Left kidney (tissue), 2 donors: Measurements from ENCODE around the gene BBIP1. TPM values are rescaled to one million over a fixed set of nuclear protein-coding genes. Genes with fewer than 3 reads are reported as not detected.
"Not testable (repeated sequence)": the region's sequence is repeated elsewhere in the genome, so short reads cannot be mapped to it uniquely, and the experiment has no call there.

Source experiments
- DNase-seq: peaks from one replicate; pipeline ENCODE4 v3.0.0-alpha.2; 2013
- polyA plus RNA-seq: library from polyadenylated mRNA; unstranded; fragments of 120-200 nt; gene quantifications from one replicate; pipeline ENCODE4 v1.2.1, GENCODE V29; 2013; ENCODE audit not compliant: insufficient read length

BBIP1 gene
- polyA plus RNA-seq, 1 donor = 69.0 TPM

DNA sequence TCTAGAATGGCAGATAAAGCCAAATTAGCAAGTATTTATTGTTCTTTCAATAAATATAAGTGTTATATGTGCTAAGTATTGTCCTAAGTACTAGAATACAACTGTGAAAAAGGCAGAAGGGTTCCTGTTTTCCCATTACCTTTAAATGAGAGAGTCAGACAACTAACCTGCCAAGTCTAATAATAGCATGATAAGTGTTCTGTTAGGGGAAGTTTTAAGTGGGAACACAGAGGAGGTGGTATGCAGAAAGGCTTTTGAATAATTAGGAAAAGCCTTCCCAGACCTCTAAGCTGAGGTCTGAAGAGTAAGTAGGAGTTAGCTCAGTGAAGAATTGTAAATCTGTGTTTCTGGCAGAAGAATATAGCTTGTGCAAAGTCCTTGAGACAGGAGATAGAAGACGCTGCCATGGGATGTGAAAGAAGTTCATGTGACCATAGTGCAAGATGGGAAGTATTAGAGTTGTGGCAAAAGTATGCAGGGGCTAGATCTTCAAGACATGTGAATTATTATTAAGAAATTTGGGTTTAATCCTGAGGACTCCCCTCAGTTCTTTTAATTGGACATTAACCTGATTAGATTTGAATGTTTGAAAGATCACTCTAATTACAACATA lies 12.9 kb upstream of the BBIP1 start:
- DNase-seq = no peak

DNA sequence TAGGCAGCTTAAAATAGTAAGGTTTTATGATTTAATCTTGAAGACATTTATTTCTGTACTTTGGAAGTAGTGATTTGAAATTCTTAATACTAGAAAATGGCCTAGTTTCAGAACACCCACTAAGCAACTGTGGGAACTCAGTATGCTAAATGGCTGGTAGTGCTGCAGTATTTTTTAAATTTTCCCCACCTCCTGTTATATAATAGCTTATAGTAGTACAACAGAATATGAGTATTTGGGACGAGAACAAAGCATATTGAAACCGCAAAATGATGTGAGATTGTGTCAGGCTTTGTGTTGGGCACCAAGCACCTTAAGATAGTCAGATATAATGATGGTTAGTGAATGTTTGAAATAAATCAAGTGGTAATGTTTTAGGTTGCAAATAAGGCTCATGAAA lies 8.5 kb upstream of the BBIP1 start:
- no peak for DNase-seq

DNA sequence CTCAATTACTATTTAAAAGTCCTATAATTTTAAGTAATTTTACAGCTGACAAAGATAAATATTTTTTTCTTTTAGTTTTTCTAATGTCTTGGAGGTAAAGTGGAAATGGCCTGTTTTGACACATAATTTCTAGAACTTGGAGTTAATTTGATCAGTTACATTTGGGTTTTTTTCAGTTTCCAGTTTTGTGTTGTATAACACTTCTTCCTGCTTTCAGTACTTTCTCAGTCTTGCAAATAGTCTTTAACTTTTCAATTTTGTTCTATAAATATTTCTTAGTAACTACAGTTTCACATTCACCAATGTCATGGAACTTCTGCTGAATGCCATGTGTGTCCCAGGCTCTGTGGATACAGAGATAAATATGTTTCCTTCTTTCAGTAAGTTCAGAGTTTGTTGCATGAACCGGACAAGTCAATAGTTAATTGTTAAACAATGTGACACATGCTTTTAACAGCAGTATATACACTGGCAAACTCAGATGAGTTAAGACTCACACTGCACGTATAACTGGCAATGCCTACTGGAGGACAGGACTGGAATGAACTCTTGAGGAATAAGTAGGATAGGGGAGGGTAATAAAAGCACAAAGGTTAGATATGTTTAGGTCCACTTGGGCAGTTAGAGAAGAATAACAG lies 5.0 kb upstream of the BBIP1 start:
- no peak for DNase-seq

DNA sequence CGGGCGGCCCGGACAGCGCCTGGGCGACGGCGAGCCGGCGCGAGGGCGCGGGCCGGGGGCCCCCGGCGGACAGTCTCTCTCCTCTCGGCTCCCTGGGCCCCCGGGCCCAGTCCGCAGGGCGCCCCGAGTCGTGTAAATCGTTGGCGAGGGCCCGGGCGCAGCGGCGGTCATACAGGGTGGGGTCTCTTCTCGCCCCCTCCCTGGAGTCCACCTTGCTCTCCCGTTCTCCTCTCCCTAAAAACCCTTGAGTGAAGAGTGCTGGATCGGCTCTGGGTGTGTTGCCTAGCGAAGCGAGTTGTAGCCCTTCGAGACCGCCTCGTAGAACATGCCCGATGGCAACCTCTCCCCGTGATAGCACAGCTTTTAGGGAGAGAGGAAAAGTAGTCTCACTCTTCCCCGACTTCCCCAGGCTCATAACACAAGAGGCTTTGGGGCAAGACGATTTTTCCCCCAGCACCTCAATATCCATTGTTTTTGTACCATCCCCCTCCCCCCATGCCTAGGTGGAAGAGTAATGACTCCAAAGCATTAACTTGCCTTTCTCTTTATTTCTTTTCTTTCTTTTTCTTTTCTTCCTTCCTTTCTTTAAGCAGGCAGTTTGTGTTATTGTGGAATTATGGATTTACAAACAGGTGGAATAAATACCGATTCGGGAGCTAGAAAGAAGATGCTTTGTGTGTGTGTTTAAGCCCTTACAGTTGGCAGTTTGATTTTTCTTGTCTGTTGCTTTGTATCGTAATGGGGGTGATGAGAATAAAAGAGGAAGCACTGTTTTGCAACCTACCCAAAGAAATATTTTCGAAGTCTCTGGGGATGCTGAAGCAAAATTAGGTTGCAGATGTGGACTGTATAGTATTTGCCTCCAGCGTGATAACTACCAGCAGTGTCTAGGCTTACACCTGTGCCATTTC lies 1.2 kb upstream of the BBIP1 start:
- peak; percentile 64 for DNase-seq

DNA sequence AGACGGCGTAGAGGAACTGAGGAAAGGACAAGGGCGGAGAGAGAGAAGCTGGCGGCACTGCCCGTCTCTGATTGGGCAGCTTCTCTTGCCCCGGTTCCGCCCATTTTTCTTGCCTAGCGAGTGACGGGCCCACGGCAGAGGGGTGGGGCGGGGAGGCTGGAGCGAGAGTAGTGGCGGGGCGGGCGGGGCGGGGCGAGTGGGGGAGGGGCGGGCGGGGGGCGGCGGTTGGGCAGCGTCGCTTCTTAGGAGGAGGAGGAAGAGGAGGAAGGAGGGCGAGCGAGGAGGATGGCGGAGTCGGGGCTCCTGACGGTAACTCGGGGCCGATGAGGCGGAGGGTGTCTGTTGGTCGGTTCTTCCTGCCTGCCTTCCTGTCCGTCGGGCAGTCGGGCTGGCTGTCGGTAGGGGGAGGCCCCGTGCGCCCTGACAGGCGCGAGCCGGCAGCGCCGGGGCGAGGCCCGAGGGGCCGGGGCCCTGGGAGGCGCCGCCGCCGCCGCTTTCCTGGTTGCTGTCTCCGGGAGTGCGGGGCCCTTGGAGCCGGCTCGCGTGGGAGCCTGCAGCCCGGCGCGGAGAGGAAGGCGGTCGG lies 460 bp upstream of the BBIP1 start, which contains the start of gene SHOC2:
SHOC2 (plus strand) TSS at position 256 of the 583 bp plus-strand sequence. CDS start 44,755 bp downstream, outside the sequence.
- DNase-seq = peak; percentile 52

- peak; percentile 94 for DNase-seq
Measured at GRCh38 chr10:110918269-110918642, 724 bp downstream of the BBIP1 start.

- no peak for DNase-seq
Measured at GRCh38 chr10:110916554-110917346, 2.2 kb downstream of the BBIP1 start.

DNA sequence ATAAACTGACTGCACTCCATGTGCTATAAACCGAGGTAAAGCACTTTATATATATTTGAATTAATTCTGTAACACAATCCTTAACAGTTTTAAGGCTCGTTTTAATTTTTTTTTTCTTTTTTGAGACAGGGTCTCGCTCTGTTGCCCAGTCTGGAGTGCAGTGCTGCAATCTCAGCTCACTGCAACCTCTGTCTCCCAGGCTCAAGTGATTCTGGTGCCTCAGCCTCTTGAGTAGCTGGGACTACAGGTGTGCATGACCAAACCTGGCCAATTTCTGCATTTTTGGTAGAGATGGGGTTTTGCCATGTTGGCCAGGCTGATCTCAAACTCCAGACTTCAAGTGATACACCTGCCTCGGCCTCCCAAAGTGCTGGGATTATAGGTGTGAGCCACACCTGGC lies 3.4 kb downstream of the BBIP1 start:
- not testable (repeated sequence) for DNase-seq

DNA sequence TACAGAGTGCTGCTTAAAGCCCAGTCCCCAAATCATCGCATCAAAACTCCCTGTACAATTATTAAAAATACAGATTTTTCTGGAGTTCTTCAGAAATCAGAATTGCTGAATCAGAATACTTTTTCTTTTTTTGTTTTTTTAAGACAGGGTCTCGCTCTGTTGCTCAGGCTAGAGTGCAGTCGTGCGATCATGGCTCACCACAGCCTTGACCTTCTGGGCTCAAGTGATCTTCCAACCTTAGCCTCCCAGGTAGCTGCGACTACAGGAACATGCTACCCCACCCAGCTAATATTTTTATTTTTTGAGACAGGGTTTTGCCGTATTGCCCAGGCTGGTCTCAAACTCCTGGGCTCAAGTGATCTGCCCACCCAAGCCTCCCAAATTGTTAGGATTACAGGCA lies 3.9 kb downstream of the BBIP1 start:
- no peak for DNase-seq

DNA sequence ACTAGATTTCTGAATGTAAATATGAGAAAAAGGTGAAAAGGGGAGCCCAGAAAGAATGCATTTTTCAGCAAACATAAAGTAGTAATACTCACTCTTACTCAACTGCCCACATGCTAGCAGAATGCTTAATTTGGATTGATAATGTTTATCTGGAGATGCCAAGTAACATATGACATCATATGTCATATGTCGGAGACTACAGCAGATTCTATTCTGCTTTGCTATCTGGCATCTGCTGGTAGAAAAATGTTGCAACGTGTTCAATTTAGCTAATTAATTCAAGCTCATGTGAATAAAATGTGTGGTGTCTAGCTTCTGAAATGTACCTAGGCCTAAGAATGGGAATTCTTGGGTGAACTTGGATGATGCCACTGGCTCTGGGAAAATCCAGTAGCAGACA lies 4.5 kb downstream of the BBIP1 start:
- no peak for DNase-seq

GRCh38 chr10:110912374-110912773 lies 6.6 kb downstream of the BBIP1 start:
- DNase-seq = no peak

GRCh38 chr10:110910138-110910537 lies 8.8 kb downstream of the BBIP1 start:
- DNase-seq = no peak

DNA sequence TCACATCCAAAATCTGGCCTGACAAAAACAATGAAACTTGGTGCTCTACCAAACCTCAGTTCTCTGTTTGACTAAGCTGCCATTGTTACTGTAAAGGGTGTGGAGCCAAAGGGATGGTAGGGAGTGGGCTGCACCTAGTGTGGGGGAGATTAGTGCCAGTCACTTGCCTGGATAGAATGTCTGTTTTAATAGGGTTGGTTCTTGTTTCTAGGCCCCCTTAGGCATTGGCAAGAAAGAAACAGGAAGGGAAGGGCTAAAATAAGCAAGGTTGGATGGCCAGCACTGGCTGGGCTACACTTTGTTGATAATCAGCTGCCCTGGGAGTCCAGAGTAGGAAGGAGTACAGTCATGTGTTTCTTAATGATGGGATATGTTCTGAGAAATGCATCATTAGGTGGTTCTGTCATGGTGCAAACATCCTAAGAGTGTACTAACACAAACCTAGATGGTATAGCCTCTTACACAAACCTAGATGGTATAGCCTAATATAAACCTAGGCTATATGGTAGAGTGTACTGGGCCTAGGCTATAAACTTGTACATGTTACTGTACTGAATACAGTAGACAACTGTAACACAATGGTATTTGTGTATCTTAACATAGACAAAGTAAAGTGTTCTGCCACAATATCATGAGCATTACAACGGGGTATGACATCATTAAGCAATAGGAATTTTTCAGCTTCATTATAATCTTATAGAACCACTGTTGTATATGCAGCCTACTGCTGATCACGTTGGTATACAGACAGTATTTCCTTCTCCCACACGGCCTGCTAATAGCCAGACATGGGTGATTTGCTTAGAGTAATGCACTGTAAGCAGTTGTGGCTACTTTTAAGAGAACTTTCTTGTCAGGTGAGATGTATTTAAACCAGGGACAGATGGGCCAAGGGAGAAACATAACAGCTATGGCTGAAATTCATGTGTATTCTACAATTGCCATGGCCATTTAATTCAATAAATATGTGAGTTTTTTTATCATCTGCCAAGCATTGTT lies 15.4 kb downstream of the BBIP1 start:
- no peak for DNase-seq

- no peak for DNase-seq
Measured at GRCh38 chr10:110901954-110902819, 16.8 kb downstream of the BBIP1 start.

DNA sequence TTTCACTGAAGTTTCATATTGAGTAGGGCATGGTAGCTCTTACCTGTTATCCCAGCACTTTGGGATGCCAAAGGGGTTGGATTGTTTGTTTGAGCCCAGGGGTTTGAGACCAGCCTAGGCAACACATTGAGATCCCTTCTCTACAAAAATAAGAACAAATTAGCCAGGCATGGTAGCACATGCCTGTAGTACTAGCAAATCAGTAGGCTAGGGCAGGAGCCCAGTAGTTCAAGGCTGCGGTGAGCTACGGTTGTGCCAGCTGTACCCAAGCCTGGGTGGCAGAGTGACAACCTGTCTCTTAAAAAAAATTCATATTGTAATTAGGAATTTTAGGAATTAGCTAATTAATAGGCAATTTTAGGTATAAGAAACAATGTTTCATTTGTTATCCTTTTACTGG lies 18.0 kb downstream of the BBIP1 start:
- no peak for DNase-seq

DNA sequence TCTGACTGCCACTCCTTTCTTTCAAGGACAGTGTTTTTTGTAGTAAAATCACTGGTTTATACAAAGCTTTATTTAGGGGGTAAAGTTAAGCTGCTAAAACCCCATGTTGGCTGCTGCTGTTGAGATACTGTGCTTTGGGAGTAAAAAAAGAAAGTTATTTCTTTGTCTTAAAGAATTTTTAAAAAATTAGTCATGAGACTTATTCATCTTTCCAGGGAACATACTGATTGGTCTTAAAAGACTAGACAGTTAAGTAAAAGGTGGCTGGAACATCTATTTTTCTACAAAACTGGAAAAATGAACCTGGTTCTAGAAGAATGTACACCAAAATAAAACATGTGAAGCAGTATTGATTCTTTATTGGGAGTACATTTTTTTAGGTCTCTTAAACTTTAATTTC lies 20.6 kb downstream of the BBIP1 start:
- DNase-seq = no peak

DNA sequence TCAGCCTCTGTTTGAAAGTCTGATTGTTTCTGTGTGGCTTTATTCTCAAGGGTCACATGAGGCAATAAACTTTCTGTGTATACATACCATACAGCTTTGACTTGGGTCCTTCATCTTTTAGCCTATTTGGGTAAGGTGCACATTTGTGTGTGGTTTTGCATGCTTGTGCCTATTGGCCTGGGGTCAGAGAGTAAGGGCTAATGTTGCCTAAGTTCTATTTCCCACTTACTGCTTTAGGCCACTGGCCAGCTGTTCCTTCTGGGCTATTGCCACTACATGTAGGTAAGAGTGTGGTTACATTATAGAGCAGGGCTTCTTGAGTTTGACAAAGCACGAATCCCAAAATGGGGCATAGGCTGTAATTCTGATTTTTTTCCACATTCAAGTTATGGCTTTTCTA lies 21.8 kb downstream of the BBIP1 start:
- DNase-seq = no peak

GRCh38 chr10:110893559-110894179 lies 25.3 kb downstream of the BBIP1 start:
- peak; percentile 31 for DNase-seq
